Measurements from ENCODE around the gene PLEKHG3. TPM values are rescaled to one million over a fixed set of nuclear protein-coding genes. Genes with fewer than 3 reads are reported as not detected.

The PLEKHG3 gene
- total and polyA plus RNA-seq, 4 experiments from 2014 or later: 10.8 to 62.6 (median 54.9) TPM

DNA sequence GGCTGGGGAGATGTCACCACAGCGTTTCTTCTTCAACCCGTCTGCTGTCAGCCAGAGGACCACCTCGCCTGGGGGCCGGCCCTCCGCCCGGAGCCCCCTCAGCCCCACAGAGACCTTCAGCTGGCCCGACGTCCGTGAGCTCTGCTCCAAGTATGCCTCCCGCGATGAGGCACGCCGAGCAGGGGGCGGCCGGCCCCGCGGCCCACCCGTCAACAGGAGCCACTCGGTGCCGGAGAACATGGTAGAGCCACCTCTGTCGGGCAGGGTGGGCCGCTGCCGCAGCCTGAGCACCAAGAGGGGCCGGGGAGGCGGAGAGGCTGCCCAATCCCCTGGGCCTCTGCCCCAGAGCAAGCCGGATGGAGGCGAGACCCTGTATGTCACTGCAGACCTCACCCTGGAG, 38.8 kb downstream of the PLEKHG3 start:
- no peak overlapping the region for H3K27ac Mint-ChIP-seq
- H3K4me3 Mint-ChIP-seq: no peak overlapping the region
- Histone ChIP-seq H3K27ac (ENCODE audit: low read depth, low read length) (no peak overlapping the region), H3K9me3 (ENCODE audit: control insufficient read depth in 1 of 2, low read length in 2 of 2) (no peaks in the 10 kb centered on the region), H3K36me3 (ENCODE audit: insufficient read depth, low read length) (peaks cover 32% of the 10 kb centered on the region), H3K4me1 (ENCODE audit: insufficient read depth, low read length) (peaks cover 29% of the 10 kb centered on the region), H3K4me3 (ENCODE audit: low read length in 2 of 2) (no peak overlapping the region), H3K27me3 (ENCODE audit: insufficient read depth, low read length) (no peaks in the 10 kb centered on the region)
- POLR2A ChIA-PET (ENCODE audit: partially characterized antibody): interaction anchor here (1.2 to 1.8 kb wide), 2 partner anchors 12 to 22 kb away, joined by 4 to 5 read pairs; no protein-coding TSS in a partner anchor
- intact Hi-C loops (cut with micrococcal nuclease): no loop called here
- H3K36me3 Mint-ChIP-seq: peaks cover 53 to 74% of the 10 kb centered on the region in 2 donors
- H3K4me1 Mint-ChIP-seq: peaks cover 30 to 51% (median 40%) of the 10 kb centered on the region in 4 donors
- DNase-seq: no peak
- CTCF ChIA-PET (ENCODE audit: partially characterized antibody): interaction anchor here (1.1 to 1.4 kb wide), 3 partner anchors 21 to 44 kb away, joined by 3 to 5 read pairs (median 4); partner anchors contain the start of gene PLEKHG3
- no peaks in the 10 kb centered on the region for H3K27me3 Mint-ChIP-seq
- peaks cover 0 to 5% (median 0%) of the 10 kb centered on the region in 8 donors for H3K9me3 Mint-ChIP-seq

DNA sequence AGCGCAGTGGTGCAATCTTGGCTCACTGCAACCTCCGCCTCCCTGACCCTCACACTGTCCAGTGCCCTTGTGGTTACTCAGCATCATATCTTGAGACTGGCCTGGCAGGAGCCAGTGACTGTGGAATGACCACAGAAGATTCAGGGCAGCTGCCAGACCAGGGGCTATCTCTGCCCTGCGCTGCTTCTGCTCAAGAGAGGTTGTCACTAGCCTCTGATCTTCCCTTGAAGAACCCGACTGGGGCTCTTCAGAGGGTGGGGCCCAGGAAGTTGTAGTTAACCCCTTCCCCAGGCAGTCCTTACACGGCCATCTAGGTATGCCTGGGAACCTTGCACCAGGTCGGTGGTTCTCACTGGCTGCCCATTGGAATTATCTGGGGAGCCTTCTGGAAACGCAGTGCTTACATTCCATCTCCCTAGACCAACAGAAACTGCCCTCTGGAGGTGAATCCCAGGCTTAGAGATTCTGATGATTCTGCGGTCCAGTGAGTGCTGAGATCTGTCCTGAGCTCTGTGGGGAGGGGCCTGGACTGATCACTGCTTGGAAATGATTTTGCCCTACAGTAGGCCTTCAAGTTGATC, 41.4 kb downstream of the PLEKHG3 start:
- intact Hi-C loops (cut with micrococcal nuclease): no loop called here
- H3K9me3 ChIP-seq (ENCODE audit: control insufficient read depth in 1 of 2, low read length in 2 of 2): no peaks in the 10 kb centered on the region
- Mint-ChIP-seq H3K4me1 (peaks cover 30 to 52% (median 38%) of the 10 kb centered on the region in 4 donors), H3K36me3 (peaks cover 37 to 60% of the 10 kb centered on the region in 2 donors), H3K27me3 (no peaks in the 10 kb centered on the region), H3K27ac (peak overlapping the region; percentile 71 to 93 (median 85)), H3K9me3 (peaks cover 0 to 5% (median 0%) of the 10 kb centered on the region in 8 donors), H3K4me3 (peak overlapping the region in 7 of 8 donors; percentile 12 to 75 (median 43))
- POLR2A ChIA-PET (ENCODE audit: partially characterized antibody): interaction anchor here (0.8 to 2.8 kb wide), 8 partner anchors 10 to 41 kb away, joined by 3 to 11 read pairs (median 7); partner anchors contain the start of gene PLEKHG3
- H3K4me3 ChIP-seq (ENCODE audit: low read length in 2 of 2): no peak overlapping the region
- CTCF ChIA-PET (ENCODE audit: partially characterized antibody): interaction anchor here (0.8 to 2.4 kb wide), 11 partner anchors 9 to 74 kb away, joined by 3 to 11 read pairs (median 4); partner anchors contain the start of gene PLEKHG3
- peak overlapping the region; percentile 28 for H3K27ac ChIP-seq (ENCODE audit: low read depth, low read length)
- no peak for DNase-seq
- H3K27me3 ChIP-seq (ENCODE audit: insufficient read depth, low read length): no peaks in the 10 kb centered on the region
- H3K36me3 ChIP-seq (ENCODE audit: insufficient read depth, low read length): peaks cover 10% of the 10 kb centered on the region
- peaks cover 29% of the 10 kb centered on the region for H3K4me1 ChIP-seq (ENCODE audit: insufficient read depth, low read length)

DNA sequence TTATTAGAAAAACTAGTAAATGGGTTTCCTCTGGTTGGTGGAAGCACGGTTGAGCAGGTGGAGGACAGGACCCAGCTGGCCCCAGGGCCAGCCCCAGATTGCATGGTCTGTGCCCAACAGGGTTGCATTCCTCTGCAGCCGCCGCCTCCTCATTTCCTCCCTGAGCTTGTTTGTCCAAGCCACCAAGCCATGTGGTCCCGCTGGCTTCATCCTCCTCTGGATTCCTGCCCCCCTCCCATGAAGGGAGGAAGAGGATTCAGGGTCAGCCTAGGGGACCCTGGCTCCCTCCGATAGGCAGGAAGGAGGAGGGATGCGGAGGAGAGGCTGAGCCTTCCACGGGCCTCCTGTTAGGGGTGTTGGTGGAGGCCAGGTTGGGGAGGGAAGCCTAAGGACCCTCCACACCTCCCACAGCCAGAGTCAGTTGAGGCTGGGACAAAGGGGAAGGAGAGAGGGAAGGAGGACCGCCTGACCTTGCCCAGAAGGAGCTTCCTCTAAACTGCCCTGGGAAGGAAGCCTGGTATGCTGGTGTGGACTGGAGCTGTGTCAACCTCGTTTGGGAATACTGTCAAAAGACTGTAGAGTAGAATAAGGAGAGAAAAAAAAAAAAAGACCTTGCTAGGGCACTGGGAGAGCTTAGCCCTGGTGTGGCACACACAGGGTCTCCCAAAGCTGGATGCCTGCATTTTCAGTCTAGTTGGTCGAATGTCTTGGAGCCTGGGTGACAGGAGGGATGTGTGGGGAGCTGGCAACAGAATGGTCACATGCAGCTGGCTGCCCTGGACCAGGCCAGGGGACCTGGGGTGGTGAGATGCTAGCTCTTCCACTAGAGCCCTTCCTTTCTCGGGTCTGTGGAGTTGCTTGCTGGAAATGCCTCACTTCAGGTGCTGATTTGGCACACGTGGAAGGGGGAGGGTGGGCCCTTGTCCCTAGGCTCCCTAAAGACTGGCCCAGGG, 42.4 kb downstream of the PLEKHG3 start:
- Mint-ChIP-seq H3K27ac (peak overlapping the region; percentile 81 to 93 (median 86)), H3K36me3 (peaks cover 31 to 51% of the 10 kb centered on the region in 2 donors), H3K4me1 (peaks cover 30 to 47% (median 38%) of the 10 kb centered on the region in 4 donors), H3K4me3 (peak overlapping the region in 2 of 8 donors; percentile 45 to 66), H3K9me3 (peaks cover 0 to 5% (median 0%) of the 10 kb centered on the region in 8 donors), H3K27me3 (no peaks in the 10 kb centered on the region)
- no peaks in the 10 kb centered on the region for H3K27me3 ChIP-seq (ENCODE audit: insufficient read depth, low read length)
- H3K36me3 ChIP-seq (ENCODE audit: insufficient read depth, low read length): peaks cover under 1% of the 10 kb centered on the region
- POLR2A ChIA-PET (ENCODE audit: partially characterized antibody): interaction anchor here (0.8 to 2.8 kb wide), 13 partner anchors 10 to 78 kb away, joined by 3 to 11 read pairs (median 7); partner anchors contain the start of gene PLEKHG3
- peaks cover 29% of the 10 kb centered on the region for H3K4me1 ChIP-seq (ENCODE audit: insufficient read depth, low read length)
- intact Hi-C loops (cut with micrococcal nuclease): no loop called here
- H3K4me3 ChIP-seq (ENCODE audit: low read length in 2 of 2): no peak overlapping the region
- CTCF ChIA-PET (ENCODE audit: partially characterized antibody): interaction anchor here (0.8 to 2.4 kb wide), 12 partner anchors 8 to 76 kb away, joined by 3 to 11 read pairs (median 4); partner anchors contain the start of gene PLEKHG3
- no peaks in the 10 kb centered on the region for H3K9me3 ChIP-seq (ENCODE audit: control insufficient read depth in 1 of 2, low read length in 2 of 2)
- DNase-seq: no peak
- H3K27ac ChIP-seq (ENCODE audit: low read depth, low read length): peak overlapping the region; percentile 28

DNA sequence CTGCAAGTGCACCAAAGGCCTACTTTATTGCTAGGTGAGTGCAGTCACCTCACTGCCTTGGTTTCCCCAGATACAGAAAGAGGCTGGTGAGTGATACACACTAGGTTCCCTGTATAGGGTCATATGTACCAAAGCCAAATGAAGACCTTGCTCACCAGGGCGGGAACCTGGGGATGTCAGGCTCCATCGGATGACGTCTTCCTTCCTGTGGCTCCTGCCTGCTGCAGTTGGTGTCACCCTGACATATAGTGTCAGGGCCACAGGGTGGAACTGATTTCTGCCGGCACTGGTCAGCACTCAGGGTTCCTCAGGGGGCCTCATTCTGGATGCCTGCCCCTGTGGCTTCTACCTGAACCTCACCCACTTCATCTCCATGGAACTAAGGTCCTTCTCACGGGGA, 43.1 kb downstream of the PLEKHG3 start:
- intact Hi-C loops (cut with micrococcal nuclease): no loop called here
- Mint-ChIP-seq H3K36me3 (peaks cover 28 to 44% of the 10 kb centered on the region in 2 donors), H3K27me3 (no peaks in the 10 kb centered on the region)

DNA sequence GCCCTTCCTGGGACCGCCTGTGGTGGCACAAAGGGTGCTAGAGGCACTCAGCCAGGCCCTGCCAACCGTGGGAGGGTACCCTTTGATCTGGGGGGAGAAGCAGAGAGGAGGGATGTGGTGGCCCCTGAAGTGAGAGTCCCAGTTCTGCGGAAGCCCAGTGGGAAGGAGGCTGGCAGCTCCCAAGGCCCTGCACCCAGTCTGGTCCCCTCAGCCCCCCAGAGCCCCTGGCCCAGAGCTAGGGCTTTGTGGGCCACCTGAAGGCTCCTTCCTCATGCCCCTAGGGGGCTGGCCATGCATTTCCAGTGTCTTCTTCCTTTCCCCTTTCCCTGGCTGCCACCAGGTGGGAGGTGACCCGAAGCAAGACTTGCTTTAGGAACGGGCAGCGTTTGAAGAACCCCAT, 44.3 kb downstream of the PLEKHG3 start:
- Mint-ChIP-seq H3K27me3 (no peaks in the 10 kb centered on the region), H3K4me1 (peaks cover 29 to 53% (median 35%) of the 10 kb centered on the region in 4 donors), H3K9me3 (peaks cover 0 to 5% (median 0%) of the 10 kb centered on the region in 8 donors), H3K36me3 (peaks cover 21 to 39% of the 10 kb centered on the region in 2 donors), H3K27ac (peak overlapping the region in 2 of 7 donors; percentile 42 to 47), H3K4me3 (no peak overlapping the region)
- Histone ChIP-seq H3K27me3 (ENCODE audit: insufficient read depth, low read length) (no peaks in the 10 kb centered on the region), H3K4me1 (ENCODE audit: insufficient read depth, low read length) (peaks cover 33% of the 10 kb centered on the region), H3K36me3 (ENCODE audit: insufficient read depth, low read length) (no peaks in the 10 kb centered on the region), H3K27ac (ENCODE audit: low read depth, low read length) (no peak overlapping the region), H3K9me3 (ENCODE audit: control insufficient read depth in 1 of 2, low read length in 2 of 2) (no peaks in the 10 kb centered on the region), H3K4me3 (ENCODE audit: low read length in 2 of 2) (no peak overlapping the region)
- intact Hi-C loops (cut with micrococcal nuclease): no loop called here
- DNase-seq: no peak
- ChIA-PET CTCF (ENCODE audit: partially characterized antibody) (interaction anchor here (0.6 to 1.0 kb wide), 3 partner anchors 14 to 77 kb away, joined by 3 read pairs; no protein-coding TSS in a partner anchor), POLR2A (ENCODE audit: partially characterized antibody) (interaction anchor here (1.2 kb wide), 2 partner anchors 30 to 44 kb away, joined by 3 to 9 read pairs; partner anchors contain the start of gene PLEKHG3)

More for the DNA sequence above, 43.1 kb downstream of the PLEKHG3 start:
- Histone ChIP-seq H3K27me3 (ENCODE audit: insufficient read depth, low read length) (no peaks in the 10 kb centered on the region), H3K27ac (ENCODE audit: low read depth, low read length) (no peak overlapping the region), H3K4me1 (ENCODE audit: insufficient read depth, low read length) (peaks cover 29% of the 10 kb centered on the region), H3K36me3 (ENCODE audit: insufficient read depth, low read length) (no peaks in the 10 kb centered on the region), H3K4me3 (ENCODE audit: low read length in 2 of 2) (no peak overlapping the region), H3K9me3 (ENCODE audit: control insufficient read depth in 1 of 2, low read length in 2 of 2) (no peaks in the 10 kb centered on the region)
- CTCF ChIA-PET (ENCODE audit: partially characterized antibody): interaction anchor here (0.8 to 2.4 kb wide), 5 partner anchors 8 to 77 kb away, joined by 4 to 11 read pairs (median 4); partner anchors contain the start of gene PLEKHG3
- Mint-ChIP-seq H3K4me1 (peaks cover 28 to 47% (median 35%) of the 10 kb centered on the region in 4 donors), H3K27ac (peak overlapping the region in 6 of 7 donors; percentile 78 to 93 (median 87)), H3K9me3 (peaks cover 0 to 5% (median 0%) of the 10 kb centered on the region in 8 donors), H3K4me3 (peak overlapping the region in 1 of 8 donors; percentile 30)
- peak in 1 of 5 donors; percentile 56 for DNase-seq
- POLR2A ChIA-PET (ENCODE audit: partially characterized antibody): interaction anchor here (0.8 to 2.8 kb wide), 7 partner anchors 9 to 42 kb away, joined by 3 to 11 read pairs (median 7); partner anchors contain the start of gene PLEKHG3

DNA sequence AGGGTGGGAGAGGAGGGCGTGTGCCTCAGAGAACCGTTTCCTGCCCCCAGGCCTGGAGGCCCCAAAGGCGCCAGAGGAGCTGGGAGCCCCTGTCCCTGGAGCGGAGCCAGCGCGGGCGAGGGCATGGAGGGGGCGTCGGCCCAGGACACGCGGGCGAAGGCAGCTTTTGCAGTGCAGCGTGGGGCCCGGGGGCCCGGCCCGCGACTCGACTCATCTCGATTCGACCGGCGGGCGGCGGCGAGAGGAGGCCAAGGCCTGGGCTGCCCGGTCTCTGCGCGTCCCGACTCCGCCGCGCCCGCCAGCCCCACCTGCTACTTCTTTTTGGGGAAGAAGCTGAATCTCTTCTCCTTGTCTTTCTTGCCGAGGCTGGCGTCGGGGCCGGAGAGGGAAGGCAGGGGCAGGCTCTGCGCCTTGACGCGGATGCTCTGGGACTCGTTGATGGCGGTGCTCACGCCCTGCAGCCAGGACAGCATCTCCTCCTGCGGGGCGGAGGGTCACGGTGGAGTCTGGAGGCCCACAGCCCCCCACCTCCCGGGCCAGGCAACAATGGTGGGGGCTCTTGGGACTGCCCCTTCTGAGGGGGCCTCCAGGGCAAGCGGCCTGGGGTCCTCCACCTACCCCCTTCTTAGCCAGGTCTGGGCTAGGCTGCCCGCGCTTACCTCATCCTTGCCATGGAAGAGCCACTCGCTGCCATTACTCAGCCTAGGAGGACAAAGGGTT, 44.9 kb downstream of the PLEKHG3 start:
- ChIA-PET POLR2A (ENCODE audit: partially characterized antibody) (interaction anchor here (1.1 kb wide), 2 partner anchors 40 to 45 kb away, joined by 4 to 8 read pairs; partner anchors contain the start of gene PLEKHG3), CTCF (ENCODE audit: partially characterized antibody) (interaction anchor here (0.7 to 2.4 kb wide), 6 partner anchors 13 to 78 kb away, joined by 3 to 9 read pairs (median 4); no protein-coding TSS in a partner anchor)
- no peak overlapping the region for H3K4me3 Mint-ChIP-seq
- Histone ChIP-seq H3K4me3 (ENCODE audit: low read length in 2 of 2) (no peak overlapping the region), H3K36me3 (ENCODE audit: insufficient read depth, low read length) (no peaks in the 10 kb centered on the region), H3K9me3 (ENCODE audit: control insufficient read depth in 1 of 2, low read length in 2 of 2) (no peaks in the 10 kb centered on the region), H3K4me1 (ENCODE audit: insufficient read depth, low read length) (peaks cover 38% of the 10 kb centered on the region), H3K27ac (ENCODE audit: low read depth, low read length) (no peak overlapping the region), H3K27me3 (ENCODE audit: insufficient read depth, low read length) (no peaks in the 10 kb centered on the region)
- H3K27me3 Mint-ChIP-seq: no peaks in the 10 kb centered on the region
- DNase-seq: no peak
- H3K4me1 Mint-ChIP-seq: peaks cover 27 to 55% (median 35%) of the 10 kb centered on the region in 4 donors
- peaks cover 15 to 35% of the 10 kb centered on the region in 2 donors for H3K36me3 Mint-ChIP-seq
- peak overlapping the region in 1 of 7 donors; percentile 12 for H3K27ac Mint-ChIP-seq
- peaks cover 0 to 1% (median 0%) of the 10 kb centered on the region in 8 donors for H3K9me3 Mint-ChIP-seq
- intact Hi-C loops (cut with micrococcal nuclease): no loop called here

Data from CD4-positive, alpha-beta memory T cell (primary cell).